Amniotic stem cell (primary cell): ENCODE measurements around the gene ZRANB3.
A peak's percentile ranks its signal among the peaks of the same experiment; 100 is the strongest.
"Not testable (repeated sequence)": the region's sequence is repeated elsewhere in the genome, so short reads cannot be mapped to it uniquely, and the experiment has no call there.

Experiments used
- DNase-seq: peaks from one replicate; lab custom pipeline; 2025; lab: John Stamatoyannopoulos, UW

Gene ZRANB3

GRCh38 chr2:135530313-135531230 lies at the start of gene ZRANB3:
Gene ZRANB3, minus strand, starts transcription at chr2:135531218.
- DNase-seq = peak; percentile 97

DNA sequence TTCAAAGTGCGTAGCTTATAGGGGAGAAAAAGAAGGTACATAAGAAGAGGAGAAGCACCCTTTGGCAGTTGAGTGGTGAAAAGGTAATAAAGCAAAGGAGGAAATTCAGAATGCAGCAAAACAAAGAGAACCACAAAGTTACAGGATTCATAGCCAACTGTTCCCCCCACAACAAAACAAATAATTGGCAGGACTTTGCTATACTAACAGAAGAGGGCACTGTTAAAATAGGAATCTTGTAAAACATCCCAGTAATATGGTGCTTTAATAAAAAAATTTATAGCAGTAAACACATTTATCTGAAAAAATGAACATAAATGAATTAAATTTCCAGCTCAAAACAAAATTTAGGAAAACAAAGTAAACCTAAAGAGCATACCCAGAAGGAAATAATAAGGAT lies 42.6 kb upstream of the ZRANB3 start:
- no peak for DNase-seq

DNA sequence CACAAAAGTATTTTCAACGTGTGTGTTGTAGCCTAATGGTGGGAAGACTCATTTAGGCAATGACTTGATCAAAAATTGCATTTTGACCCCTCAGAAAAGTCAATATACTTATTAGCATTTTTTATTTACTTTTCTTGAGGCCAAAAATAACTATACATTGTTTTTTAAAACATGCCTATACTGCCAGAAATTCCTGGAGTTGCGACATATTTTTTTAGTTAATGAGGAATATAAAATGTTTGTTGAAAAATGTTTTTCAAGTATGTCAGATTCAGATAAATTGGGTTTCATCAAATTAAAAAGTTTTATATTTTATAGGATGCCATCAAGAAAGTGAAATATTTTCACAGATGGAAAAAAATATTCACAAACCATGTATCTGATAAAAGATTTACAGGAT lies 39.9 kb upstream of the ZRANB3 start:
- no peak for DNase-seq

DNA sequence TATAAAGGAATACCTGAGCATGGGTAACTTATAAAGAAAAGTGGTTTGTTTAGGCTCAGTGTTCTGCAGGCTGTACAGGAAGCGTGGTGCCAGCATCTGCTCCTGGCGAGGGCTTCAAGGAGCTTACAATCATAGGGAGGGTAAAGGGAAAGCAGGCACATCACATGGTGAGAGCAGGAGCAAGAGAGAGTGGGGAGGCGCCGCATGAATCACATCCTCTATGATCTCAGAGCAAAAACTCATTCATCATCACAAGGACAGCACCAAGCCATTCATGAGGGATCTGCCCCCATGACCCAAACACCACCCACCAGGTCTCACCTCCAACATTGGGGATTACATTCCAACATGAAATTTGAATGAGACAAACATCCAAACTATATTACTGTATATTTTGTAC lies 32.8 kb upstream of the ZRANB3 start:
- no peak for DNase-seq

DNA sequence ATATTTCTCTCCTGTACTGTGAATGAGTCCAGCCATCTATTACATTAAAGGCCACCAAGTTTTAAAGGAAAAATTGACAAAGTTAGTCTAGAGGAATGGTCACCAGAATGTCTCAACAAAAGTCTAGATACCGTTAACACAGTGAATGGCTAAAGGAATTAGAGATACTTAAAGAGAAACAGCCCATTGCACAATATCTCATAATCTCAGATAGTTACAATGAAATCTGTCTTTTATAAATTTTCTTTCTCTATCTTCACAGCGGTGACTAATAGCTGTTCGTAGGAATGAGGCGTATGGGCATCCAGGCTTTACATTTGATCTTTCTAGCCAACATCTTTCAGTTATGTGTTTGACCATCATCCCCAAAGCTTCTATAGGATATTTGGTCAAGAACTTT lies 30.9 kb upstream of the ZRANB3 start:
- DNase-seq = no peak

DNA sequence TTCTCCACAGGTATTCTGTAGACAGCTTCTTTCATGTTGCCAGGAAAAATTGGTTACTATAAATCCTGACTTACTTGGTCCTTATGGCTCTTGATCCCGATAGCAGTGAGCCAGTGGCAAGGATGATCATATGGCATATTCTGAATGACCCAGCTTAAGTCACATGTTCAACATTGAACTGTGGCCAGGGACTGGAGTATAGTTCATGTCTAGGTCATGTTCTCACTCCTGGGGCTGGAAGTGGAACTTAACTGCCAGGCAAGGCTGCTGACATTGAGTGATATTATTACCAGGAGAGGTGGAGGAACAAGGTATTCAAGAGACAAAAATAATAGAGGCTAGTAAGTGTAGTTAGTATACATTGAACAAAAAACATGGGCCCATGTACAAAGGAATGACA lies 26.5 kb upstream of the ZRANB3 start:
- no peak for DNase-seq

DNA sequence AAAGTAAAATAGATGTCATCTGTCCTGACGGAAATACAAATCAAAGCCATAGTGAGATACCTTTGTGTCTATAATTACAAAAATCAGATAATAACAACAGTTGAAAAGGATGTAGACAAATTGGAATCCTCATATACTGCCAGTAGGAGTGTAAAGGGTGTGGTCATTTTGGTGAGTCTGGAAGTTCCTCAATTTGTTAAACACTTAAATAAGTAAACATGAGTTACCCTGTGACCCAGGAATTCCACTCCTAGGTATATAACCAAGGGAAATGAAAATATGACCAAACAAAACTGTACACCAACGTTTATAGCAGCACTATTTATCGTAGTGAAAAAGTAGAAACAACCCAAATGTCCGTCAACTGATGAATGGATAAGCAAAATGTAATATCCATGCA lies 24.3 kb upstream of the ZRANB3 start:
- DNase-seq = no peak

DNA sequence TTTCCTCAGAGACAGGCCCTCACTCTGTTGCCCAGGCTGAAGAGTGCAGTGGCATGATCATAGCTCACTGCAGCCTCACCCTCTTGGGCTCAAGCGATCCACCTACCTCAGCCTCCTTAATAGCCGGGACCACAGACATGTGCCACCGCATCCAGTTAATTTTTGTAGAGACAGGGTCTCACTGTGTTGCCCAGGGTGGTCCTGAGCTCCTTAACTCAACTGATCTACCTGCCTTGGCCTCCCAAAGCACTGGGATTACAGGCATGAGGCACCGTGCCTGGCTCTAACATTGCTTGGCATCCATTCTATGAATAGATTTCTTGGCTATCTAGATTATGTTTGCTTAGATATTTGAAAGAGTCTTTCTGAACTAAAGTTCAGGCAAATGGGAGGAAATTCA lies 21.9 kb upstream of the ZRANB3 start:
- no peak for DNase-seq

- DNase-seq = no peak
Measured at GRCh38 chr2:135551356-135551755, 20.3 kb upstream of the ZRANB3 start.

DNA sequence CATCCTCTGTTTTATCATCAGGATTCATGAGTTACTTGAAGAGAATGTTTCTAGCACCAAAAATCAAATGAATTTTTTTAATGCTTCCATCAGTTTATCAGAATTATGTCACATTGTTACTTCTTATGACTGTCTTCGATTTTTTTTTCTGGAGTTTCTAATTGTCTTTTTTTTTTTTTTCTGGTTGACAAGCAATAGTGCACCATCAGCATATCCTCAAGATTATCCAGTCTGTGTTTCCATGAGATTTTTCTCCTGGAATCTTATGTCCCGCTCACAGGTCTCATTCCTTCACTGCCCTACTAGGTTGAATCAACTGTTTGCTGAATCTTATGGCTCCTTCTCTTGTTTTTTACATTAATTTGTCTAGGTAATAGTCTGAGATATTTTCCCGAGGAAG lies 16.3 kb upstream of the ZRANB3 start:
- no peak for DNase-seq

GRCh38 chr2:135546436-135546835 lies 15.4 kb upstream of the ZRANB3 start:
- no peak for DNase-seq

DNA sequence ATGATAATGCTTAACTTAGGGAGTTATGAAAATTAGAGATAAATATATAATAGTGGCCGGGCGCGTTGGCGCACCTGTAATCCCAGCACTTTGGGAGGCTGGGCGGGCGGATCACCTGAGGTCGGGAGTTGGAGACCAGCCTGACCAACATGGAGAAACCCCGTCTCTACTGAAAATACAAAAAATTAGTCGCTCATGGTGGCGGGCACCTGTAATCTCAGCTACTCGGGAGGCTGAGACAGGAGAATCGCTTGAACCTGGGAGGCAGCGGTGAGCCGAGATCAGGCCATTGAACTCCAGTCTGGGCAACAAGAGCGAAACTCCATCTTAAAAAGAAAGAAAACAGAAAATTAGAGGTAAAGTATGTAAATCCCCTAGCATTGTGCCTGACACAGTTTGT lies 2.5 kb upstream of the ZRANB3 start:
- not testable (repeated sequence) for DNase-seq

- DNase-seq = no peak
Measured at GRCh38 chr2:135532581-135532980, 1.6 kb upstream of the ZRANB3 start.

DNA sequence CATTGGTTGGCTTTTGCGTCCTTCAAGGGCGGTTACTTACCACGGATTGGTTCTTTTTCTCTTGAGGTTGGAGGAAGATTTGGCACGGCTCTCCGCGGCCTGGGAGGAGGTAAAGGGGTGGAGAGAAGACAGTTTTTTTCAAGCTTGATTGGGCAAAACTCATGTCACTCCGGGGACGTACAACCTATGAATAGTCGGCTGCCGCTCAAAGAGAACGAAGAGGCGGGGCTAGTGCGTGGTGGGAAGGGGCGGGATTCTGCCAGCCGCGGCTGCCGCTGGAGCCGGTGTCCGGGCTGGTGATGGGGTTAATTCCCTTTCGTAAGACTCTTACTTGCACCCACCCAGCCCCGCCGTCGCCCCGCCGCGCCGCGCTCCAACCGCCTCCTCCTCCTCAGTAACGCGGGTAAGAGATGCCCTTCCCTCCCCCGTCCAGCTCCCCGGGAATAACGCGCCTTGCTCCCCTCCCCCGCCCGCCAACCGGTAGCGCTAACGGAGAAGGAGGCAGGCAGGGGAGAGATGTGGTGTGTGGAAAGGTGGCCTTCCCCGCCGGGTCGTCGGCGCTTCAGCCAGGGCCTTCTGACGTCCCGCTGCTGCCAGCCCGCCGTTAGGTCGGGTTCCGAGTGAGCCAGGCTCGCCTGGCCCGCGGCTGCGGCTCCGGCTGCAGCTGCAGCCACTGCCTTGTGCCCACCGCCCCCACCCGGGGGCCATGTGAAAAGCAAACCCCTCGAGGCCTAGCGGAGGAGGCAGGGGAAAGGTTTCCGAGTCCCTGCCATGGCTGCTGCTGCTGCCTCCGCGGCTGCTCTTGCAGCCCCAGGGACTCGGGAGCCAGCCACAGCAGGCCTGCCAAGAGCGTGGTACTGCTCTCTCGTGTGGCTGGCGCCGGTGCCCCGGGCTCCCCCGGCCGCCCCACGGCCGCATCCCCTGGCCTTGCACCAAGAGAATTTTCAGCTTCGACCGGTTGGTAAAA lies 496 bp upstream of the ZRANB3 start, which contains the start of gene R3HDM1:
Gene R3HDM1, plus strand, starts transcription at position 254 of the 967 bp plus-strand sequence. CDS start 73,362 bp downstream, outside the sequence.
- DNase-seq = peak; percentile 99

DNA sequence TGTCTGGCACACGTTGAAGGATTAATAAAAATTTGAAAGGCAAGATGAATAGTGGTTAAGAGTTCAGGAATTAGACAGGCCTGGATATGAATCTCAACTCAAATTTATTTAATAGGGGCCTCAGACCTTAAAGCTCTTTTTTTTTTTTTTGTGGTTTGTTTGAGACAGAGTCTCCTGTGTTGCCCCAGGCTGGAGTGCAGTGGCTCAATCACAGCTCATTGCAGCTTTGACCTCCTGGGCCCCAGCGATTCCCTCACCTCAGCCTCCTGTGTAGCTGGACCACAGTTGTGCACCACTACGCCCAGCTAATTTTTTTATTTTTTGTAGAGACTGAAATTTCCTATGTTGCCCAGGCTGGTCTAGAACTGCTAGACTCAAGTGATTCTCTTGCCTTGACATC lies 3.0 kb downstream of the ZRANB3 start:
- no peak for DNase-seq

DNA sequence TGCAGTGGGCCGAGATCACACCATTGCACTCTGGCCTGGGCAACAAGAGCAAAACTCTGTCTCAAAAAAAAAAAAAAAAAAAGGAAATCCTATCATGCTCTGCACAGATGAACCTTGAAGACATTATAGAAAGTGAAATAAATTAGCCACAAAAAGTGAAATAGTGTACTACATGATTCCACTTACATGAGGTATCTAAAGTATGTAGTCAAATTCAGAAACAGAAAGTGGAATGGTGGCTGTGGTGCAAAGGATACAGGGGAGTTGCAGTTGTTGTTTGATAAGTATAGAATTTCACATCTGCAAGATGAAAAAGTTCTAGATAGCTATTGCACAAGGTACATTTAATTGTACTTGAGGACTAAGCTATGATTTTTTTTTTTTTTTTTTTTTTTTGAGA lies 5.2 kb downstream of the ZRANB3 start:
- DNase-seq = no peak

DNA sequence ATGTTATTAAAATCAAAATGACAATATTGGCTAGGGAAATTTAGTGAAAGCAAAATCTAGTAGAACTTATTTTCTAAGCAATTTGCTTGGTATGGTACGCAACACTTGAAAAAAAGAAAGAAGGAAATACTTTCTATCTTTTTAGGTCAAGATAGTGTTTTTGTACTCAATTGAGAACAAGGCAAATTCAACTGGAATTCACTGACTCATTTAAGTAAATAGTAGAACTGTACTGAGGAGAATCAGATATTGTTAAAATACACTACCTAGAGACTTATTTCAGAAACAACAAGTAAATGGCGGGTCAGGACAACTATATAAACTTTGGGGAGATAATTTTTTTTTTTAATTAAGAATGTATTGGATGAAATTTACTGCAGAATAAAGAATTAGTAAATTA lies 18.9 kb downstream of the ZRANB3 start:
- DNase-seq = no peak

GRCh38 chr2:135510577-135510976 lies 20.4 kb downstream of the ZRANB3 start:
- no peak for DNase-seq

DNA sequence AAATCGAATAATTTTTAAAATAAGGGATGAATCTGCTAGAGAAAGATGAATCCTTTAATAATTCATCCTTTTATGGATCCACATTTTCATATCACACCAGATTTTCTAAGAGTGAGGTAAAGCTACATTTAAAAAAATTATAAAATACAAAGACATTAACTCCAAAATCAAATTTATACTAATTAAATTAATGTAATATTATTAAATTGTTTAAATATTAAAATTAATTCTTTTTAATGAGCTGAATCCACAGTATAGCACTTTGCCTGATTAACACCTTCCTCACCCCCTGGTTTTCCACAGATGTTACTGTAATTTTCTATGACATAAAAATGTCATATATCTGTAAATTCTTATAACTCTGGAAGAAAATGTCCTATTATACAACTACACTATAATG lies 26.2 kb downstream of the ZRANB3 start:
- no peak for DNase-seq

- not testable (repeated sequence) for DNase-seq
Measured at GRCh38 chr2:135498588-135498987, 32.4 kb downstream of the ZRANB3 start.

DNA sequence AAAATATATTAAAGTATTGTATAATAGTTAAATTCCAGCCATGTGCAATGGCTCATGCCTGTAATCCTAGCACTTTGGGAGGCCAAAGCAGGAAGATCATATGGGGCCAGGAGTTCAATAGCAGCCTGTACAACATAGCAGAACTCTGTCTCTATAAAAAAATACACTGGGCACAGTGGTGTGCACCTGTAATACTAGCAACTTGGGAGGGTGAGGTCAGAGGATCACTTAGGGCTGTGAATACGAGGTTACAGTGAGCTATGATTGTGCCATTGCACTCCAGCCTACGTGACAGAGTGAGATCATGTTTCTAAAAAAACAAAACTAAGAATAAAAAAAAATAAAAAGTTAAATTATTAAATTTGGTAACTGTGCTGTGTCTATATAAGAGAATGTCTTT lies 36.1 kb downstream of the ZRANB3 start:
- no peak for DNase-seq

DNA sequence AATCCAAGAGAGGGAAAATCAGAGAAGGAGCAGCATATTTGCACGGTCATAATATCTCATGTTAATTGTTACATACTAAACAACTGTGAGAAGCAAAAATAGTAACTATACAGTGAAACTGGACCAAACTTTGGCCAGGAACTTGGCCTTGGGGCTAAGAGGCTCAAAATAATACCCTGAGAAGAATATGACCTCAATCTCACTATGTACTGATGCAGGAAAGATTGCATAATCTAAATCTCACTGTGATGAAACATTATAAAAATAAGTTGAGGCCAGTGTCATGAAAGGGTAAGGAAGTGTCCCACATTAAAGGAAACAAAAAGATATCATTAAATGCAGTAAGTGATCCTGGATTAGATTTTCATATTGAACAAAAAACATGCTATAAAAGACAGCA lies 36.5 kb downstream of the ZRANB3 start:
- no peak for DNase-seq

- DNase-seq = no peak
Measured at GRCh38 chr2:135490376-135490775, 40.6 kb downstream of the ZRANB3 start.
